Erythroblast (primary cell): ENCODE results near the gene TCAP.
A peak's percentile ranks its signal among the peaks of the same experiment; 100 is the strongest.

Experiments
- DNase-seq, 2 experiments: peaks; one replicate each; lab custom pipeline; 2025; lab: John Stamatoyannopoulos, UW
- GATA1 ChIP-seq: IDR thresholded peaks from 2 replicates; pipeline ENCODE4 v1.6.1; 2011; ENCODE audit warnings: low read depth, mild to moderate bottlenecking, control low read depth, low read length, moderate library complexity
- POLR2A ChIP-seq: IDR thresholded peaks from 2 replicates; pipeline ENCODE4 v1.6.1; 2011; ENCODE audit warnings: mild to moderate bottlenecking, low read length

TCAP gene

GRCh38 chr17:39625198-39625785 lies 39.9 kb upstream of the TCAP start:
- no peak for DNase-seq
- TF ChIP-seq POLR2A (no peak), GATA1 (no peak)

GRCh38 chr17:39626171-39627046 lies 38.7 kb upstream of the TCAP start, which contains the start of gene PPP1R1B:
Gene PPP1R1B, plus strand, starts transcription at chr17:39626952. Its CDS starts 441 bp downstream, at chr17:39627393.
- TF ChIP-seq POLR2A, result no peak
- TF ChIP-seq GATA1, result no peak
- DNase-seq, result no peak

GRCh38 chr17:39627047-39627711 lies 38.0 kb upstream of the TCAP start:
- no peak for DNase-seq

DNA sequence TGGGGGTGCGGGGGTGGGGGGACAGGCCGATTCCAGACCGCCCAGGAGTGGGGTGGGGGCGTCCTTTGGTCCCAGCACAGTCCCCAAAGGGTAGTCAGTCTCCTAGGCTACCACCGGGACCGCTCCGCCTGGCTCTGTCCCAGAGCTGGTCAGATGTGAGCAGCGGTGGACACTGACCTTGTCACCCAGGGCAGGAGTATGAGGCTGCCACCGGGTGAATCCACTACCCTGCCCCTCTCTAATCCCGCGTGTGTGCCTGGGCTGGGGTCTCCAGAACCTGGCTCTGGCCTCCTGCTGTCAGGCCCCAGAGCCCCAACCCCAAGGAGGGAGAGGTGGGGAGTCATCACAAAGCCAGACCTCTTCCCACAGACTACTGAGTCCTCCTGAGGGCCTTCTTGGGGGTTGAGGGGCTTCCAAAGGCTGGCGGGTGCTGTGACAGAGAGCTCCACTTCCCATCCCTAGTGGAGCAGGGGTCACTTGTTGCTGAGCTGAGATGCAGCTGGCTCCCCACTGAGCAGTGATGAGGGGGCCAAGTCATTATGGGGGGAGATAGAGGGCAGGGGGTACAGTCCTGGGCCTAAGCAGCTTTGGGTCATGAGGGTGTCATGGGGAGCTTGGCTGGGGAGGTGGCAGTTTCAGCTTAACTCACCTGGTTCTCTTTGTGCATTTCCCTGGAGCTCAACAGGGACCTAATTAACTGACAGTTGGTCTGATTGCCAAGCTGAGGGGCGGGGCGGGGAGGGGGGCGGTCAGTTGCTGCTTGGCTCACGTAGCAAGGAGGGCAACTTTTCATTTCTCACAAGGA lies 37.2 kb upstream of the TCAP start:
- DNase-seq, result no peak
- no peak for TF ChIP-seq POLR2A
- TF ChIP-seq GATA1, result no peak

More at GRCh38 chr17:39627047-39627711, 38.0 kb upstream of the TCAP start:
- no peak for TF ChIP-seq POLR2A
- TF ChIP-seq GATA1, result no peak

DNA sequence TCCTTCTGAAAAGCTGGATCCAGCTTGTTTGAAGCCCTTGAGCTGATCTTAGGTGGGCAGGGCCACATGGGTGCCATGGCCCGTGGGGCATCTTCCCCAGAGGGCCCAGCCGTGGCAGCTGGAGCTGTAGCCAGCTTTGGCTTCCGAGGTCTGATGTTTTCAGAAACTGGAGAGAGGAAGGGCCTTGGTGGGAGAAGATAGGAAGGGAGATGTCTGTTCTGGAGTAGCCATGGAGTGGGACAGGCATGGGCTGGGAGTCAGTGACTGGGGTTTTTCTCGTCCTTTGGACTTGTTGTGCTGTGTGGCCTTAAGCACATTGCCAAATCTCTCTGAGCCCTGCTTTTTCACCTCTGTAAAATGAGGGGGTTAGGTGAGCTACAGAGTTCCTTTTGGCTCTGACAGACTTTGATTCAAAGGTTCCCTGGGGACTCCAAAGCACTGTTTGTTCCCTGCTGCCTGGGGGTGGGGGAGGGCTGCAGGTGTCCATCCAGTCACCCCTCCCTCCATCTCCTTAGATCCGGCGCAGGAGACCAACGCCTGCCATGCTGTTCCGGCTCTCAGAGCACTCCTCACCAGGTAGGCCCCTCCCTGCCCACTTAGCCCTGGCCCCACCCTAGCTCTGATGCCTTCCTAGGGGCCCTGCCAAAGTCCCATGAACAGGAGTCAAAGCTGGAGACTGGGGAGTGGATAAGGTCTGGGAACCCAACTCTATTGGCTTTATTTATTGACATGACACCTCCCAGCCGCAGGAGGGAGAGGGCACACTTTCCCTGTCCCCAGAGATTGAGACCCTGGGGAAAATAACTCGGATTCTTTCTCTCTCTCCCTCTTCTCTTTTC lies 36.3 kb upstream of the TCAP start:
- TF ChIP-seq GATA1 (no peak), POLR2A (no peak)
- no peak for DNase-seq

DNA sequence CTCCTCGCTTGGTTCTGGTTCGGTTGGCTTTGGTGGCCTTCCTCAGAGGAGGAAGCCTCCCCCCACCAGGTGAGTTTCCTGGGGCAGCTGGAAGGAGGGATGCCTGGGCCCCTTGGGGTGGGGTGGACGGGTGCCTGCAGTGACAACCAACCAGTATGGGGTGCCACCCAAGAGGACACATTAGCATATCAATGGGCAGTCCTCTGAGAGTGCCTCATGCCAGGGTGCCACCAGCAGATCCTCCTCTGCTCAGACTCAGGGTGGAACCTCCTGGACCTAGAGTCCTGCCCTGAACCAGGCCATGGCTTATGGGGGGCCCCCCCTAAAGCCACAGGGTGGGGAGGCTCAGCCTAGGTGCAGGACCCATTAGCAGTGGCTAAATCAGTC lies 35.7 kb upstream of the TCAP start:
- TF ChIP-seq POLR2A (no peak), GATA1 (no peak)

DNA sequence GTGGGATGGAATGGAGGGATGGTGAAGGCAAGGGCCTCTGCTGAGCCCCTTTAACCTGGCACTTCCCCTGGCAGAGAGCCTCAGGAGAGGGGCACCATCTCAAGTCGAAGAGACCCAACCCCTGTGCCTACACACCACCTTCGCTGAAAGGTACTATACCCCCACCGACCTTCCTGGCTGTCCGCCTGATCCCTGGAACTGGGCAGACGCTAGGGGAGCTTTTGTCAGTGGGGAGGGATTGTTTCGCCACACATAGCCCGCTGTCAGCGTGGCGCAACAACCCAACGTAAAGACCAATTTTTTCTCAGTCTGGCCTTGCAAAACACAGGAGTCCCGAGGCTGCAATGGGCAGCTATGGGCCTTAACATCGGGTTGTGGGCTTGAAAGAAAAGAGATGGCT lies 35.3 kb upstream of the TCAP start:
- no peak for TF ChIP-seq POLR2A
- no peak for TF ChIP-seq GATA1
- DNase-seq, result no peak

More for the DNA sequence above, 35.7 kb upstream of the TCAP start:
- no peak for DNase-seq

DNA sequence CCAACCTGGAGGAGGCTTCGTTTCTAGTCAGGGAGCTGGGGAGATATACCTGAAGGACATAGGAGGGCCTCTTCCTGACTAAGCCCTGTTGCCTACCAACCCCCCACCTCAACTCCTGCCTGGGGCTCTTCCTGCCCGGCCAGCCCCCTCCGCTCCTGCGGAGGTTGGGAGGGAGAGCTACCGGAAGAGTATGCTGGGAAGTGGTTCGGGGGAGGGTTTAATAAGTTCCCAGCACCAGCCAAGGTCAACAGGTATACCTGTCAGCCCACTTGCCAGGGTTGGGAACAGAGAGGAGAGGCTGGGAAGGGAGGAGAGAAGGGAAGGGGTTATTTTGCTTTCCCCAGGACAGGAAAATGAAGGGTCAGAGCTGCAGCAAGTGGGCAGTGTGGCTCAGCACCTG lies 33.7 kb upstream of the TCAP start:
- TF ChIP-seq POLR2A (no peak), GATA1 (no peak)
- DNase-seq, result no peak

GRCh38 chr17:39632153-39632941 lies 32.8 kb upstream of the TCAP start:
- DNase-seq, result no peak
- no peak for TF ChIP-seq POLR2A
- no peak for TF ChIP-seq GATA1

DNA sequence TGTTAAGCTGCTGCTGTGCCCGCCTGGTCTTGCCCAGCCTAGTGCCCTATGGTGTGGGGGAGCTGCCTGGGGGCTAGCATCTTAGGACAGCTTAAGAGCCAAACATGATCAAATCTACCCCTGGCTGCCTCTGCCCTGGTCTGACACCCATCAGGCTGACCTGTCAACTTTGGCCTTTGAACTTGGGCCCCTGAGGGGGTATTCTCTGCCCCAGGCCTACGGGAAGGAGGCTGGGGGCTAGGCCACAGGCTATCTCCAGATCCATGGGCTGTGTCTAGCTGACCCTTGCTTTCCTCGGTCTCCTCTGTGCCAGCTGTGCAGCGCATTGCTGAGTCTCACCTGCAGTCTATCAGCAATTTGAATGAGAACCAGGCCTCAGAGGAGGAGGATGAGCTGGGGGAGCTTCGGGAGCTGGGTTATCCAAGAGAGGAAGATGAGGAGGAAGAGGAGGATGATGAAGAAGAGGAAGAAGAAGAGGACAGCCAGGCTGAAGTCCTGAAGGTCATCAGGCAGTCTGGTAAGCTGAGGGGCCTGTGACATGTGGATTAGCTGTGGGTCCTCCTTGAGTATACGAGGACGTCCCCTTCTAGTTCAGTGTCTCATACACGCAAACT lies 31.5 kb upstream of the TCAP start:
- DNase-seq, result no peak
- TF ChIP-seq POLR2A (no peak), GATA1 (no peak)

DNA sequence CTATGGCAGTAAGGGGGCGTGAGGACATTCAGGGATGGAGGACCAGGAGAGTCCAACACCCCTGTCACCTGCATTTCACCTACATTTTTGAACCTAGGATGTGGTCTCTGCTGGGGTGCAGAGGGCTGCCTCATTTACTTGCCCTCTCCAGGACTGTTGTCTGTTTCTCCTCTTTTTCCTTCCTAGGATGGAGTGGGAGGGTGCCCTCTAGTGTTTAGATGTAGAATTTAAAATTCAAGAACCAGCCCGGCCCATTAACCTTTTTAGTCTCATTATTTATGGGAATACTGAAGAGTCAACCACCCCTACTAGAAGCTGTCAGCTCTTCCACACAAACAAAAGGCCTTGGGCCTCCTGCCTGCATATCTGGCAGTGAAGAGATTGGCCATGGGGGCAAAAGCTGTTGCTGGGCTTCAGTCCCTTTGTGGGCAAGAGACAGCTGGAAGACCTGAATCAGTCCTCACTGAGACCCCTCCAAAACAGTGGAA lies 30.7 kb upstream of the TCAP start:
- TF ChIP-seq GATA1, result no peak
- TF ChIP-seq POLR2A, result no peak
- peak; percentile 51 to 70 for DNase-seq

DNA sequence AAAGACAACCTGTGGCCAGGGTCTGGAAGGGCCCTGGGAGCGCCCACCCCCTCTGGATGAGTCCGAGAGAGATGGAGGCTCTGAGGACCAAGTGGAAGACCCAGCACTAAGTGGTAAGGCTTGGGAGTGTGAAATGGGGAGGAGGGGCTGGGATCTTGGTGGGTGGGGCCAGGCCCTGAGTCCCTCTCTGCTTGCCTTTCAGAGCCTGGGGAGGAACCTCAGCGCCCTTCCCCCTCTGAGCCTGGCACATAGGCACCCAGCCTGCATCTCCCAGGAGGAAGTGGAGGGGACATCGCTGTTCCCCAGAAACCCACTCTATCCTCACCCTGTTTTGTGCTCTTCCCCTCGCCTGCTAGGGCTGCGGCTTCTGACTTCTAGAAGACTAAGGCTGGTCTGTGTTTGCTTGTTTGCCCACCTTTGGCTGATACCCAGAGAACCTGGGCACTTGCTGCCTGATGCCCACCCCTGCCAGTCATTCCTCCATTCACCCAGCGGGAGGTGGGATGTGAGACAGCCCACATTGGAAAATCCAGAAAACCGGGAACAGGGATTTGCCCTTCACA lies 29.5 kb upstream of the TCAP start:
- no peak for TF ChIP-seq GATA1
- TF ChIP-seq POLR2A, result no peak
- no peak for DNase-seq
